Measurements from ENCODE around the gene ADGRV1.
A peak's percentile ranks its signal among the peaks of the same experiment; 100 is the strongest.
"Not testable (repeated sequence)": the region's sequence is repeated elsewhere in the genome, so short reads cannot be mapped to it uniquely, and the experiment has no call there.

The ADGRV1 gene

GRCh38 chr5:90909940-90910339, 351.3 kb downstream of the ADGRV1 start:
- DNase-seq (ENCODE audit: low read depth), result no peak

GRCh38 chr5:90911169-90911568, 352.6 kb downstream of the ADGRV1 start:
- DNase-seq (ENCODE audit: low read depth), result no peak

DNA sequence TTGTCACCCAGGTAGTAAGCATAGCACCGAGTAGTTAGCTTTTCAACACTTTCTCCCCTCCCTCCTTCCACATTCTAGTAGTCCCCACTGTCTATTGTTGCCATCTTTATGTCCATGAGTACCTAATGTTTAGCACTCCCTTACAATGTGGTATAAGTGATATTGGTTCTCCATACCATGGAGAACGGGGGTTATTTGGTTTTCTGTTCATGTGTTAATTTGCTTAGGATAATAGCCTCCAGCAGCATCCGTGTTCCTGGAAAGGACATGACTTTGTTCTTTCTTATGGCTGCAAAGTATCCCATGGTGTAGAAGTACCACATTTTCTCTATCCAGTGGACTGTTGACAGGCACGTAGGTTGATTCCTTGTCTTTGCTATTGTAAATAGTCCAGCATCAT, 353.9 kb downstream of the ADGRV1 start:
- DNase-seq (ENCODE audit: low read depth), result no peak

DNA sequence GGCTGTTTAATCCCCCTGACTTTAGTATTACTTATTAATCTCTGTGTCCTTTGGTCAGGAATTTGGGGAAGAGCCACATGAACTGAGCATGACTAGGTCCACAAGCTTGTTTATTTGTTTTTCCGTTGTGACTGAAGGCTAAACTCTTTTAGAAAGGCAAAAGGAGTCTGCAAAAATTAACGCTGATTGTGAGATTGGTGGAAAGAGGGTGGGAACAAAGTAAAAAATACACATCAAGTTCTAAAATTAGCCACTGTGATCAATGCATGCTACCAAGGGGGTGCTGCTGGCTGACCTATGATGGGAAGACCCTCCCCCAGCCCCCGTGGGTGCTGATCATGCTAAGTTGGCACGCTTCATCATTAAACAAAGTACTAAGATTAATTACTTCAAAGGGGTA, 356.8 kb downstream of the ADGRV1 start:
- DNase-seq (ENCODE audit: low read depth), result no peak

GRCh38 chr5:90916947-90917800, 358.6 kb downstream of the ADGRV1 start:
- DNase-seq (ENCODE audit: low read depth), result no peak

- DNase-seq (ENCODE audit: low read depth), result no peak
These were observed 359.5 kb downstream of the ADGRV1 start for GRCh38 chr5:90917928-90918668.

DNA sequence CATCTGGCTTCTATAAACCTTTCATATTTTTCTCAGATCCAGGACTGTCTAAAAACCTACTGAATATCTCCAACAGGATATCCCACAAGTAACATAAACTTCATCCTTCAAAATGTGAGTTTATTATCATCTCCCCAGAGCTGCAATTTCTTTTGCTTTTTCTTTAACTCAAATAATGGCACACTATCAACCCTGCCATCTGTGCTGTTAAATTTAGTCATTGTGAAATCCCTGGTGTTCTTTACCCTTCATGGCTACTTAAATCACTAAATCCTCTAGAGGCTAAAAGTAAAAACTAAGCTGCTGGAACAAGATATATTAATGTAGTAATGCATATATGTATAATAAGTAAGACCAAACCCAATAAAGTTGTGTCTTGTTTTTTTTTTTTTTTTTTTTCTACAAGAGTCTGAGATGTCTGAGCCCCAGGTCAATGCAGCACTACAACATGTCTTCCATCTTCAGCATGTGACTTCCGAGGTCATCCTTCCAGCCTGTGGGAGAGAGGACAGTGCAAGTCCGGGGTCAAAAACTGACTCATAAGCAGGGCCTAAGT, 362.9 kb downstream of the ADGRV1 start:
- DNase-seq (ENCODE audit: low read depth), result no peak

DNA sequence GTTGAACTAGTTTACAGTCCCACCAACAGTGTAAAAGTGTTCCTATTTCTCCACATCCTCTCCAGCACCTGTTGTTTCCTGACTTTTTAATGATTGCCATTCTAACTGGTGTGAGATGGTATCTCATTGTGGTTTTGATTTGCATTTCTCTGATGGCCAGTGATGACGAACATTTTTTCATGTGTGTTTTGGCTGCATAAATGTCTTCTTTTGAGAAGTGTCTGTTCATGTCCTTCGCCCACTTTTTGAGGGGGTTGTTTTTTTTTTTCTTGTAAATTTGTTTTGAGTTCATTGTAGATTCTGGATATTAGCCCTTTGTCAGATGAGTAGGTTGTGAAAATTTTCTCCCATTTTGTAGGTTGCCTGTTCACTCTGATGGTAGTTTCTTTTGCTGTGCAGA, 365.6 kb downstream of the ADGRV1 start:
- DNase-seq (ENCODE audit: low read depth), result not testable (repeated sequence)

DNA sequence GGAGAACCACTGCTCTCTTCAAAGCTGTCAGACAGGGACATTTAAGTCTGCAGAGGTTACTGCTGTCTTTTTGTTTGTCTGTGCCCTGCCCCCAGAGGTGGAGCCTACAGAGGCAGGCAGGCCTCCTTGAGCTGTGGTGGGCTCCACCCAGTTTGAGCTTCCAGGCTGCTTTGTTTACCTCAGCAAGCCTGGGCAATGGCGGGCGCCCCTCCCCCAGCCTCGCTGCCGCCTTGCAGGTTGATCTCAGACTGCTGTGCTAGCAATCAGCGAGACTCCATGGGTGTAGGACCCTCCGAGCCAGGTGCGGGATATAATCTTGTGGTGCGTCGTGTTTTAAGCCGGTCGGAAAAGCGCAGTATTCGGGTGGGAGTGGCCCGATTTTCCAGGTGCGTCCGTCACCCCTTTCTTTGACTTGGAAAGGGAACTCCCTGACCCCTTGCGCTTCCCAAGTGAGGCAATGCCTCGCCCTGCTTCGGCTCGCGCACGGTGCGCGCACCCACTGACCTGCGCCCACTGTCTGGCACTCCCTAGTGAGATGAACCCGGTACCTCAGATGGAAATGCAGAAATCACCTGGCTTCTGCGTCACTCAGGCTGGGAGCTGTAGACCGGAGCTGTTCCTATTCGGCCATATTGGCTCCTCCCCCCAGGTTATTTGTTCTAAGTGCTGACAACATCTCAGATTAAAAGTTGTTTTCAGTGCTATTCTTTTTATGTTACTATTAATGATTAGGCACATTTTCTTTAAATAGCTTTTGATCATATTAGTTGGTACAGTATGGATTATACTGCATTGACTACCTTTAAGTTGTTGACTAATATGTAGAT, 370.6 kb downstream of the ADGRV1 start:
- DNase-seq (ENCODE audit: low read depth), result not testable (repeated sequence)

GRCh38 chr5:90930062-90930461, 371.5 kb downstream of the ADGRV1 start:
- DNase-seq (ENCODE audit: low read depth), result no peak

DNA sequence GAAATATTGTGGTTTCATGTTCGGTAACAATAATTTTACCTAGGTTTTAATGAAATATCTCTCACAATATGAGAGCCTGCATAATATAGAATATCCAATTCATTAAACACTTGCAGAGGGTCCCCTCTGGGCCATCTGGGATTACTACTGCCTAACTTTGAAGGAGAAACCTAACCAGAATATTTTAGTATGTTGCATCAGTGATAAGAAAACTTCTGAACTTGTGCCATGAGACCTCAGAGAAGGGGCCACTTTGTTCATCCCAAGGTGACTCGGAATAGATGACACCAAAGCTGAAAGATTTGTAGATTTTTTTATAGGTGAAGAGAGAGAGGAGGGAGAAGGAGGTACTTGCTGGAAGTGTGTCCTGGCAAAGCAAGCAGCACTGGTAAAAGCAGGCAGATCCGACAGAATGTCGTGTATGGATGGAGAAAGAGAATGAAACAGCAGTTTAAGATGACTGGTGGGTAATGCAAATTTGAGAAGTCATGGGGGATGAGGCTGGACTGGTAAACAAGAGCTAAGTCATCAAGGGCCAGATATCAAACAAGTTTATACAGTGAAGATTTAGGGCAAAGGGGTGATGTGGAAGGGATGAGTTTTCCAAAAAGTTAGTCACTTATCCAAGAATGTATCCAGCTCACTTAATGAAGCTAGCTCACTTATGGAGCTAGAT, 372.3 kb downstream of the ADGRV1 start:
- no peak for DNase-seq (ENCODE audit: low read depth)

DNA sequence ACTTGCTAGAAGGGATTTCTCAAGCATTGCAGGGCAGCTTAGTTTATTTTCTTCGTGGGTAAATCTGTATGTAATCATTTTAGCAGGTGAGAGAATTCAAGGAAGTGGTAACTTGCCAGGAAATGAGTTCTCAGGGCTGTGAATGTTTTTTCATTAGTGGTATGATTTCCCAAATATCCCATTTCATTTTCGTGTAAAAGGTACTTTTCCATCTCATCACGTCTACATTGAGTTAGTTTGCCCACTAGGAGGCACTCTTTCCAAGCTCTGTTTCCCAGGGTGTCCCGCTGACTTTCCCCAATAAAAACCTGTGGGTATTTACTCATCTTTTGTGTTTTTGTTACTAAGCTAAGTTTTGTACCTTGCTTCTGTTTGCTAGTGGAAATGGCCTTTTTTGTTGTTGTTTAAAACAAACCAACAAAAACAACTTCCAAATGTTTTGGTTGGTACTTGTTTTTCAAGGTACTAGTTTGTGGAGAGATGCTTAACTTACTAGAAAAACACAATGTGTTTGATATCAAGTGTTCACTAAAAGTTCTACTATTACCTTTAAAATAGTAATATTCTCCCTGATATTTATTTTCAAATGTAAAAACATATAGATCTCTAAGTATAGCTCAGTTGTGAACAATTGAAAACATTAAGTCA, 373.6 kb downstream of the ADGRV1 start:
- peak; percentile 52 for DNase-seq (ENCODE audit: low read depth)

- no peak for DNase-seq (ENCODE audit: low read depth)
These were observed 374.7 kb downstream of the ADGRV1 start for GRCh38 chr5:90933298-90933697.

DNA sequence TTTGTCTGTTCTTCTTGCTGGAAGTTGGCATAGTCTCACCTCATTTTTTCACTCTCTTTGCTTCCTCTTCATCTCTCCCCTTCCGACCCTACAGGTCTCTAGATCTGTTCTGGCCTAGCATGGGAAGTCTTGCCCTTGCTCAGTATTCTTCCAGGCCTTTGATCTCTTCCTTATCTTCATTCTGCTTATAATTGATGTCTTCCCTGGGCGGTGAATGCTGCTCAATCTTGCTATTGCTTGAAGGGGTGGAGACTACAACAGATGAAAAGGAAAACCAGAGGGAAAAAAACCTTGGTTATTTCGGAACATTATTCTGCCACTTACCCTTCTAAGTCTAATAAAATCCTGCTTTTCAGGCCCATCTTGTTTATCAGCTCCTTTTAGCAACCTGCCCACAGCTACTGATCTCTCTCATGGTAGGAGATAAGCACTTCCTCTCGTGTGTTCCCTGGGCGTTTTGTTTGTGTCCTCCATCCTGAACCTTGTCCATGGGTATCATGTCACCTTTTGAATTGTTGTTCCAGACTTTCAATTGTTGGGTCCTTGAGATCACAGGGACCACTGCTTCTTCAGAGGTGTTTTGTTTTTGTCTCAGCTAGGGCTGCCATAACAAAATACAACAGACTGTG, 375.6 kb downstream of the ADGRV1 start:
- DNase-seq (ENCODE audit: low read depth), result no peak

DNA sequence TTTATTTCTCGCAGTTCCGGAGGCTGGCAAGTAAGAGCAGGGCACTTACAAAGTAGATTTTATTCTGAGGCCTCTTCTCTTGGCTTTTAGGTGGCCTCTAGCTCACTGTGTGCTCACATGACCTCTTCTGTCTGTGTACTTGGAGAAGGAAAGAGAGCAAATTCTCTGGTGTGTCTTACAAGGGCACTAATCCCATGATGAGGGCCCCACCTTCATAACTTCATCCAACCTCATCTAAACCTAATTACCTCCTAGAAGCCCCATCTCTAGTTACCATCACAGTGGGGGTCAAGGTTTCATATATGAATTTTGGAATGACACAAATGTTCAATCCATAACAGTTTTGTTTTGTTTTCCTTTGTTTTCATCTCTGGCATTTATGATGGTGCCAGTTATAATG, 376.1 kb downstream of the ADGRV1 start:
- DNase-seq (ENCODE audit: low read depth), result no peak

DNA sequence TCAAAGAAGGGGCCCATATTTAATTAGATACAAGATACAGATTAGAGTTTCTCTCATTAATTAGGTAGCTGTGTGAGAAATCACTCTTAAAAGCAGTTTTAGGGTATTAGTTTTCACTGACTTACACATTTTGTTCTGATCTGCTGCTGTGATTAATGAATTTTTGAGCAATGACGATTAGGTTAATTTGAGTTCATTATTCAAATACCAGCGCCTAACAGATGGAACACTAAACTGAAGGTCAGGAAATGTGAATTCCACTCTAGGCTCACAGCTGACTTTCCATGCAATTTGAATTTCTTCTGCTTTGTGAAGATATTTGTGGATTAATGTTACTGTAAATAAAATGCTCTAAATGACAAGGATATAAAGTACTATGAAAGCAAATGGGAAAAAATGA, 380.6 kb downstream of the ADGRV1 start:
- no peak for DNase-seq (ENCODE audit: low read depth)

DNA sequence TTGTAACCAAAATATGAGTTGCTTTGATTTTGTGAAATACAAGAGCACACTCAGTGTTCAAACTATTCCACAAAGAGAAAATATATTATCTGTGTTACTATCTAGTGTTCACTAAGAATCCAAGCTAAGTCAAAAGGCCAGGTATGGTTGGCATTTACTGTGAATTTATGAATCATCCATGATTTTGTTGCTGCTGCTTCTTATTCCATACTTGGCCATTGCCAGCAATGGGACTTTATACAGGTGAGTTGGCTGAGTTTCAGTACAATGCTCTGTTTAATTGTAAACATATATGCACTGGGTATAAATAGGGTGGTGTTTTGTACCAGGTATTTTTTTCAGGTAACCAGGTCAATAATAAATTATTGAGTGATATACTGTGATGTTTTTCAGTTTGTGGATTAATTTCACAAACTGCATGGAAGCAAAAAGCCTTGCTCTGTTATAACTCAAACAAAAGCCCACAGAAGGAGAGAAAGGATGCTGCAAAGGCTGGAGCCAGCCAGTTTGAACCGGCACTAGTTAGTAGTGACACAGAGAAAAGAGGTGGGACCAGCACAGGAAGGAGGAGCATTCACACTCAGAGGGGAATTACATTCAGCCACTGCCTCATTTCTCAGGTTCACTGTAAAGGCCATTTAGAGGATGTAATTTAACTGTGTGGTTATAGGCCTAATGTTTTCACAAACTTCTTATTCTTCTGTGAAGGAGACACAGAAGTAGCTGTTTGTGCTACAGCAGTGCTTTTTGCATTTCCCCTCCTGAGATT, 381.8 kb downstream of the ADGRV1 start:
- DNase-seq (ENCODE audit: low read depth), result no peak

DNA sequence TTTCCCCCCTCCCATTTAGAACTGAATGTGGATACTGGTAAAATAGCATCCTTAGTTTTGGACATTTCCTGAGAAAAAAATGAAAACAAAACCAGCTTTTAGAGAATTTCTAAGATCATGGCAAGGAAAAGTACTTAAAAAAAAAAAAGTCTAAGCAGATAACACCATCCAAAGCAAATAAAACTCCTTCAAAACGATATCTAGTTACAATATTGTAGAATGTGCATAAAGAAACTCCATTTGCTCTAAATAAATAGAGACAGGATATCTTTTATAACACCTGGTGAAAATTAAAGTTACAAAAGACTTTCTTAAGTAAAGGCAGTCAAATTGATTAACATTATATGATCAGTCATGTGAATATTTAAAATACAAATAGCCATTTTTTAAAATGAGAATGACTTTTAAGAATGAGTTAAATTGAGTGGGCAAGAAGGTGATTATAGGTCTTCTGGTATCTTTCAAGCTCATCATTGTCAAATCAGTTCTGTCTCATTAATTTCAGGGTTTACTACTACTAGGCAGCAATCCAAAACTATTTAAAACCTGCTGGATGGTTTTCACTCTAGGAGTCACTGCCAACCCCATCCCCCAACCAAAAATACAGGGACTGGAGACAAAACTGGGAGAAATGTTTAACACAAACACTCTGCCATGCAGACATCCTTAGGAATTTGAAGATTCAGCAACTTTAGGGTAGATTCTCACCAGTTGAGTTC, 382.6 kb downstream of the ADGRV1 start:
- DNase-seq (ENCODE audit: low read depth), result no peak

DNA sequence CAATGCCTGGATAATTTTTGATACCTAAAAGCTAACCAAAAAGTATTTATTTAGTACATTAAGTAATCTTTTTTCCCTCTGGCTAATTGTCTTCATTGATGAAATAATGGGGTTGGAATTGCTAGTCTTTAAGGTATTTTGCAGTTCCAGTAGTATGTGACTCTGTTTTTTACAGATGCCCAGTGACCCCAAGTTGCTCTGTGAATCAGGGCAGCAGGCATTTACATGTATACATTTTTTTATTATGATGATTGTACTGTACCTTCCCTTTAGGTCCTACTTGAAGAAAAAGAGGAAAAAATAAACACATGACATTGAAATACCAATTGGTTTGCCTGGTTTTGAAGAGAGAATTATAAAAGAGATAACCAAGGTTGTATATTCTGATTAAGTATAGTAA, 385.5 kb downstream of the ADGRV1 start:
- no peak for DNase-seq (ENCODE audit: low read depth)

Measured in fibroblast of gingiva (primary cell).